Naive thymus-derived CD8-positive, alpha-beta T cell (primary cell): Measurements from ENCODE around the gene TMEM51. TPM values are rescaled to one million over a fixed set of nuclear protein-coding genes. Genes with fewer than 3 reads are reported as not detected.
A peak's percentile ranks its signal among the peaks of the same experiment; 100 is the strongest.

Source experiments
- ATAC-seq, 2 donors: fragments of 150-1000 bp; cut with Tn5 transposase in 1 of 2; sonication (Bioruptor Pico), chemical (Tn5 transposase) in 1 of 2; 1 replicate in 1 of 2; 2 replicates in 1 of 2; pipeline ENCODE4 v1.10.0; 2021; ENCODE audit warnings: mild to moderate bottlenecking in 2 of 2, moderate library complexity in 2 of 2
- POLR2A ChIA-PET: fragments of 350-600 bp; sonication (Branson Sonifier 250); formaldehyde crosslinking; loops from one replicate; lab custom pipeline; 2021; ENCODE audit warnings: antibody characterized with exemption; lab: Charles Lee
- DNase-seq, 10 donors: peaks; one replicate each; pipeline versions ENCODE4 v3.0.0 to v3.0.0-alpha.2; 2020 to 2022
- H3K27ac Mint-ChIP-seq, 10 donors: one replicate each; pipeline ENCODE4 v1.8.0; 2020 to 2022; ENCODE audit warnings: mild to moderate bottlenecking in 10 of 10, mixed read lengths in 10 of 10, moderate library complexity in 4 of 10, inconsistent platforms in 1 of 10
- H3K27me3 Mint-ChIP-seq, 5 donors: one replicate each; pipeline ENCODE4 v1.8.0; 2021 to 2022; ENCODE audit warnings: mixed read lengths in 5 of 5
- H3K36me3 Mint-ChIP-seq, 3 donors: one replicate each; pipeline ENCODE4 v1.8.0; 2020 to 2022; ENCODE audit warnings: mixed read lengths in 3 of 3, mild to moderate bottlenecking in 2 of 3, inconsistent platforms in 1 of 3
- H3K4me1 Mint-ChIP-seq, 4 donors: one replicate each; pipeline ENCODE4 v1.8.0; 2021 to 2022; ENCODE audit warnings: mixed read lengths in 4 of 4
- H3K4me3 Mint-ChIP-seq, 10 donors: one replicate each; pipeline ENCODE4 v1.8.0; 2020 to 2022; ENCODE audit warnings: mild to moderate bottlenecking in 10 of 10, mixed read lengths in 10 of 10, moderate library complexity in 6 of 10, inconsistent platforms in 1 of 10
- H3K9me3 Mint-ChIP-seq, 9 donors: one replicate each; pipeline ENCODE4 v1.8.0; 2020 to 2022; ENCODE audit warnings: mixed read lengths in 9 of 9, mild to moderate bottlenecking in 3 of 9, inconsistent platforms in 1 of 9, moderate library complexity in 1 of 9
- polyA plus RNA-seq, 3 donors: library from polyadenylated mRNA; unstranded; fragments of 300-500 nt; fragmentation: Illumina TruSeq; gene quantifications; one replicate each; pipeline ENCODE4 v1.2.3, GENCODE V29; 2021
- total RNA-seq, 8 experiments: library from RNA in 2 of 8; stranded (reverse) in 2 of 8; gene quantifications; one replicate each; pipeline ENCODE4 v1.2.3 and lab custom pipeline; 2021 to 2026

TMEM51 gene
- total and polyA plus RNA-seq, 5 experiments from 2014 or later, result not detected

- peaks cover 33 to 69% (median 40%) of the 10 kb centered on the region in 5 donors for H3K27me3 Mint-ChIP-seq
- H3K9me3 Mint-ChIP-seq, result peaks cover 0 to 13% (median 0%) of the 10 kb centered on the region in 9 donors
- ATAC-seq, result no peak
- DNase-seq, result no peak
- no peak overlapping the region for H3K27ac Mint-ChIP-seq
- peak overlapping the region in 2 of 10 donors; percentile 36 to 37 for H3K4me3 Mint-ChIP-seq
- POLR2A ChIA-PET, result no interaction called here
- H3K36me3 Mint-ChIP-seq, result peaks cover 0 to 10% (median 0%) of the 10 kb centered on the region in 3 donors
- H3K4me1 Mint-ChIP-seq, result peaks cover 12 to 36% (median 31%) of the 10 kb centered on the region in 4 donors
These were observed 91.3 kb downstream of the TMEM51 start for GRCh38 chr1:15244813-15245212.

GRCh38 chr1:15245593-15246360 lies 92.2 kb downstream of the TMEM51 start:
- Mint-ChIP-seq H3K9me3 (peaks cover 0 to 13% (median 0%) of the 10 kb centered on the region in 9 donors), H3K36me3 (peaks cover 0 to 10% (median 0%) of the 10 kb centered on the region in 3 donors), H3K27me3 (peaks cover 34 to 73% (median 45%) of the 10 kb centered on the region in 5 donors), H3K27ac (no peak overlapping the region), H3K4me1 (peaks cover 13 to 41% (median 32%) of the 10 kb centered on the region in 4 donors), H3K4me3 (peak overlapping the region in 6 of 10 donors; percentile 37 to 75 (median 52))
- ATAC-seq (no peak), DNase-seq (no peak)
- POLR2A ChIA-PET, result no interaction called here

GRCh38 chr1:15246960-15247614 lies 93.5 kb downstream of the TMEM51 start, which contains the start of gene FHAD1:
FHAD1 (plus strand) TSS chr1:15247223; CDS start chr1:15251785, 4,562 bp downstream.
- peaks cover 0 to 13% (median 0%) of the 10 kb centered on the region in 9 donors for H3K9me3 Mint-ChIP-seq
- ATAC-seq (peak in 1 of 2 donors; percentile 23), DNase-seq (peak in 5 of 10 donors; percentile 16 to 47 (median 33))
- POLR2A ChIA-PET, result no interaction called here
- H3K27ac Mint-ChIP-seq, result peak within 1 kb of the TSS in 5 of 10 donors; percentile 68 to 83 (median 76)
- H3K4me3 Mint-ChIP-seq, result peak within 1 kb of the TSS; percentile 61 to 81 (median 73)
- peaks cover 14 to 41% (median 33%) of the 10 kb centered on the region in 4 donors for H3K4me1 Mint-ChIP-seq
- peaks cover 31 to 65% (median 42%) of the 10 kb centered on the region in 5 donors for H3K27me3 Mint-ChIP-seq
- H3K36me3 Mint-ChIP-seq, result peaks cover 0 to 10% (median 0%) of the 10 kb centered on the region in 3 donors

GRCh38 chr1:15248216-15248615 lies 94.7 kb downstream of the TMEM51 start:
- H3K4me3 Mint-ChIP-seq, result peak overlapping the region in 7 of 10 donors; percentile 52 to 79 (median 75)
- POLR2A ChIA-PET, result interaction anchor here (0.6 kb wide), 2 partner anchors 8 to 343 kb away, joined by 3 to 5 read pairs; no protein-coding TSS in a partner anchor
- DNase-seq (no peak), ATAC-seq (no peak)
- H3K4me1 Mint-ChIP-seq, result peaks cover 17 to 49% (median 41%) of the 10 kb centered on the region in 4 donors
- H3K9me3 Mint-ChIP-seq, result peaks cover 0 to 13% (median 0%) of the 10 kb centered on the region in 9 donors
- peak overlapping the region in 4 of 10 donors; percentile 9 to 83 (median 42) for H3K27ac Mint-ChIP-seq
- peaks cover 0 to 10% (median 0%) of the 10 kb centered on the region in 3 donors for H3K36me3 Mint-ChIP-seq
- H3K27me3 Mint-ChIP-seq, result peaks cover 25 to 57% (median 37%) of the 10 kb centered on the region in 5 donors

GRCh38 chr1:15249081-15249480 lies 95.5 kb downstream of the TMEM51 start:
- DNase-seq, result peak in 9 of 10 donors; percentile 14 to 80 (median 52)
- Mint-ChIP-seq H3K4me1 (peaks cover 17 to 58% (median 43%) of the 10 kb centered on the region in 4 donors), H3K27ac (peak overlapping the region in 9 of 10 donors; percentile 3 to 84 (median 63)), H3K9me3 (peaks cover 0 to 13% (median 0%) of the 10 kb centered on the region in 9 donors), H3K4me3 (peak overlapping the region in 9 of 10 donors; percentile 25 to 73 (median 53)), H3K36me3 (peaks cover 0 to 10% (median 0%) of the 10 kb centered on the region in 3 donors), H3K27me3 (peaks cover 24 to 50% (median 36%) of the 10 kb centered on the region in 5 donors)
- peak; percentile 84 to 96 for ATAC-seq
- POLR2A ChIA-PET, result no interaction called here

- peak overlapping the region in 1 of 10 donors; percentile 14 for H3K4me3 Mint-ChIP-seq
- peaks cover 7 to 24% (median 10%) of the 10 kb centered on the region in 5 donors for H3K27me3 Mint-ChIP-seq
- ATAC-seq, result no peak
- peaks cover 15 to 46% (median 32%) of the 10 kb centered on the region in 4 donors for H3K4me1 Mint-ChIP-seq
- peak overlapping the region in 3 of 10 donors; percentile 20 to 84 (median 54) for H3K27ac Mint-ChIP-seq
- DNase-seq, result no peak
- POLR2A ChIA-PET, result no interaction called here
- peaks cover 0 to 3% (median 0%) of the 10 kb centered on the region in 9 donors for H3K9me3 Mint-ChIP-seq
- no peaks in the 10 kb centered on the region for H3K36me3 Mint-ChIP-seq
These were observed 98.6 kb downstream of the TMEM51 start for GRCh38 chr1:15251857-15252835.

GRCh38 chr1:15254559-15254958 lies 101.0 kb downstream of the TMEM51 start:
- Mint-ChIP-seq H3K36me3 (no peaks in the 10 kb centered on the region), H3K27ac (no peak overlapping the region), H3K4me1 (peaks cover 8 to 28% (median 13%) of the 10 kb centered on the region in 4 donors), H3K9me3 (no peaks in the 10 kb centered on the region), H3K27me3 (peaks cover 0 to 15% (median 6%) of the 10 kb centered on the region in 5 donors), H3K4me3 (no peak overlapping the region)
- DNase-seq (no peak), ATAC-seq (no peak)
- POLR2A ChIA-PET, result no interaction called here

- no peak for DNase-seq
- no peak overlapping the region for H3K4me3 Mint-ChIP-seq
- peaks cover 4 to 21% (median 11%) of the 10 kb centered on the region in 4 donors for H3K4me1 Mint-ChIP-seq
- POLR2A ChIA-PET, result no interaction called here
- no peaks in the 10 kb centered on the region for H3K9me3 Mint-ChIP-seq
- H3K27me3 Mint-ChIP-seq, result peaks cover 0 to 25% (median 4%) of the 10 kb centered on the region in 5 donors
- H3K27ac Mint-ChIP-seq, result no peak overlapping the region
- no peaks in the 10 kb centered on the region for H3K36me3 Mint-ChIP-seq
- ATAC-seq, result no peak
These were observed 102.1 kb downstream of the TMEM51 start for GRCh38 chr1:15255582-15256149.

GRCh38 chr1:15256584-15256983 lies 103.0 kb downstream of the TMEM51 start:
- H3K27ac Mint-ChIP-seq, result peak overlapping the region in 1 of 10 donors; percentile 35
- POLR2A ChIA-PET, result no interaction called here
- no peak overlapping the region for H3K4me3 Mint-ChIP-seq
- peaks cover 0 to 34% (median 4%) of the 10 kb centered on the region in 5 donors for H3K27me3 Mint-ChIP-seq
- peaks cover 6 to 30% (median 19%) of the 10 kb centered on the region in 4 donors for H3K4me1 Mint-ChIP-seq
- no peak for ATAC-seq
- H3K36me3 Mint-ChIP-seq, result no peaks in the 10 kb centered on the region
- H3K9me3 Mint-ChIP-seq, result no peaks in the 10 kb centered on the region
- DNase-seq, result no peak

- Mint-ChIP-seq H3K4me3 (no peak overlapping the region), H3K27me3 (peaks cover 0 to 41% (median 8%) of the 10 kb centered on the region in 5 donors), H3K9me3 (no peaks in the 10 kb centered on the region), H3K4me1 (peaks cover 8 to 35% (median 22%) of the 10 kb centered on the region in 4 donors), H3K36me3 (no peaks in the 10 kb centered on the region), H3K27ac (no peak overlapping the region)
- ATAC-seq, result no peak
- POLR2A ChIA-PET, result no interaction called here
- DNase-seq, result no peak
These were observed 103.8 kb downstream of the TMEM51 start for GRCh38 chr1:15257309-15257708.
